Central memory CD8-positive, alpha-beta T cell (primary cell): ENCODE results near the gene BCAT1.
"Not testable (repeated sequence)": the region's sequence is repeated elsewhere in the genome, so short reads cannot be mapped to it uniquely, and the experiment has no call there.

Experiments
- ATAC-seq: fragments of 150-1000 bp; cut with Tn5 transposase; replicated peaks from 2 replicates; pipeline ENCODE4 v1.10.0; 2022; ENCODE audit warnings: mild to moderate bottlenecking, moderate FRiP score, moderate number of reproducible peaks; ENCODE audit not compliant: poor library complexity, severe bottlenecking; ENCODE audit errors: extremely low read depth
- DNase-seq, 2 donors: peaks; one replicate each; pipeline ENCODE4 v3.0.0; 2021; ENCODE audit warnings: low spot score in 2 of 2
- H3K27ac Mint-ChIP-seq: one replicate; pipeline ENCODE4 v1.8.0; 2022; ENCODE audit warnings: low read depth, mild to moderate bottlenecking, moderate library complexity, mixed read lengths
- H3K27me3 Mint-ChIP-seq: one replicate; pipeline ENCODE4 v1.8.0; 2022; ENCODE audit warnings: mixed read lengths
- H3K36me3 Mint-ChIP-seq: one replicate; pipeline ENCODE4 v1.8.0; 2022; ENCODE audit warnings: mild to moderate bottlenecking, moderate library complexity, mixed read lengths; ENCODE audit not compliant: insufficient read depth
- H3K4me1 Mint-ChIP-seq: one replicate; pipeline ENCODE4 v1.8.0; 2022; ENCODE audit warnings: mixed read lengths
- H3K4me3 Mint-ChIP-seq: one replicate; pipeline ENCODE4 v1.8.0; 2022; ENCODE audit warnings: mild to moderate bottlenecking, moderate library complexity, mixed read lengths
- H3K9me3 Mint-ChIP-seq: one replicate; pipeline ENCODE4 v1.8.0; 2022; ENCODE audit warnings: mixed read lengths

The BCAT1 gene

GRCh38 chr12:24822121-24822899, 126.6 kb downstream of the BCAT1 start:
- H3K27ac Mint-ChIP-seq, result no peak overlapping the region

GRCh38 chr12:24821691-24822090, 127.2 kb downstream of the BCAT1 start:
- no peaks in the 10 kb centered on the region for H3K27me3 Mint-ChIP-seq
- no peaks in the 10 kb centered on the region for H3K36me3 Mint-ChIP-seq
- no peak overlapping the region for H3K4me3 Mint-ChIP-seq
- DNase-seq (no peak), ATAC-seq (no peak)
- peaks cover 5% of the 10 kb centered on the region for H3K4me1 Mint-ChIP-seq
- H3K27ac Mint-ChIP-seq, result no peak overlapping the region
- peaks cover 7% of the 10 kb centered on the region for H3K9me3 Mint-ChIP-seq

More at GRCh38 chr12:24822121-24822899, 126.6 kb downstream of the BCAT1 start:
- DNase-seq, result no peak
- H3K36me3 Mint-ChIP-seq, result no peaks in the 10 kb centered on the region
- ATAC-seq, result no peak
- no peaks in the 10 kb centered on the region for H3K27me3 Mint-ChIP-seq
- peaks cover 5% of the 10 kb centered on the region for H3K4me1 Mint-ChIP-seq
- H3K4me3 Mint-ChIP-seq, result no peak overlapping the region
- H3K9me3 Mint-ChIP-seq, result peaks cover 7% of the 10 kb centered on the region

GRCh38 chr12:24820872-24821271, 128.0 kb downstream of the BCAT1 start:
- DNase-seq, result no peak
- H3K4me1 Mint-ChIP-seq, result peaks cover 6% of the 10 kb centered on the region
- H3K9me3 Mint-ChIP-seq, result peaks cover 7% of the 10 kb centered on the region

DNA sequence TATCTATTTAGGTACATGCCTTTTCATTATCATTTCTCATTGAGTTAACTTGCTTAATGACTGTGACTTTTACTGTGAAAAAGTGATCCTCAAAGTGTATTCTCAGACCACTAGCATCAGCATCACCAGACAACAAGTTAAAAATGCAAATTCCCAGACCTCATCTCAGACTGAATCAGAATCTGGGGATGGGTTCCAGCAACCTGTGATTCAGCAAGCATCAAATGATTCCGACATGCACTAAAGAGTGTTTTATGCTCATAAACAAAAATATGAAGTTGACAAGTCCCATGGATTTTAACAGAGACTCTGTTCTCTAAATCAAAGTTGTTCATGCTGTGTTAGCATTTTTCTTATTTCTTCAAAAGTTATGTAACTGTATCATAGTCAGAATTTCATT, 130.6 kb downstream of the BCAT1 start:
- Mint-ChIP-seq H3K4me3 (no peak overlapping the region), H3K36me3 (no peaks in the 10 kb centered on the region), H3K9me3 (no peaks in the 10 kb centered on the region), H3K27ac (no peak overlapping the region), H3K27me3 (no peaks in the 10 kb centered on the region), H3K4me1 (peaks cover 21% of the 10 kb centered on the region)
- no peak for ATAC-seq
- DNase-seq, result no peak

More at GRCh38 chr12:24820872-24821271, 128.0 kb downstream of the BCAT1 start:
- H3K4me3 Mint-ChIP-seq, result no peak overlapping the region
- no peak overlapping the region for H3K27ac Mint-ChIP-seq
- no peak for ATAC-seq
- no peaks in the 10 kb centered on the region for H3K36me3 Mint-ChIP-seq
- H3K27me3 Mint-ChIP-seq, result no peaks in the 10 kb centered on the region

GRCh38 chr12:24815114-24815423, 133.8 kb downstream of the BCAT1 start:
- Mint-ChIP-seq H3K36me3 (peaks cover 3% of the 10 kb centered on the region), H3K27ac (peak overlapping the region; percentile 82), H3K9me3 (no peaks in the 10 kb centered on the region), H3K4me3 (peak overlapping the region; percentile 63), H3K4me1 (peaks cover 15% of the 10 kb centered on the region), H3K27me3 (no peaks in the 10 kb centered on the region)
- no peak for ATAC-seq
- no peak for DNase-seq

DNA sequence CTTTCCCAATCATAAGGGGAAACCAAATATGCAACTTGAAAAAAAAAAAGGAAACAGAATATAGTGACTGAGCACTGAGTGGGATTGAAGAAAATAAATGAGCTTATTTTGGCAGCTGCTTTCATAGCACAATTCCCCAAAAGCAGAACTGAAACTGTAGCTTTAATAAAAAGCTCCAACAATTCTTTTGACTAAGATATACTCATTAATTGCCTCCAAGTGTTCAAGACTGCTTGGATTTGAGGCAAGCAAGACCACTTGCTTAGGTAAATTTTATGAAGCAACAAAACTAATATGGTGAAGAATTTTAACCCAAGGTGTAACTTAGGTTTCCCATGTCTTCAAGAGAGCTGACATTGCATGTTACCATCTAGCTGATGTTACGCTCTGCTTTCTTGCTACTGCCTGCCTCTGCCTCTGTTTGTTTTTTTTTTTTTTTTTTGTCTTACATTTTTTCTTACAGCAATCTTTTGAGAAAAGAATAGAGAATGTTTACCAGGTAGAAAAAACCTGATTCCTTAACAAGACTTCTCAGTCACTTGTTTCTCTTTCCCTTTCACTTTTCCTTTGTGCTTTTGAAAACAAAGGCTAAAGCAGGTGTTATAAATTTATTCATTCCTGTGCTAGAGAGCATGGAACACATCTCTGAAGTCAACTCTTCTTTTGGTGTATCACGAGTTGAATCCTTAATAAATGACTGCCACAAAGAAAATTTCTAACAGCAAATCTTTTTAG, 134.4 kb downstream of the BCAT1 start:
- no peak for ATAC-seq
- Mint-ChIP-seq H3K4me3 (peak overlapping the region; percentile 63), H3K9me3 (no peaks in the 10 kb centered on the region), H3K27ac (peak overlapping the region; percentile 82), H3K36me3 (peaks cover 3% of the 10 kb centered on the region), H3K4me1 (peaks cover 15% of the 10 kb centered on the region), H3K27me3 (no peaks in the 10 kb centered on the region)
- DNase-seq, result no peak

GRCh38 chr12:24810378-24810777, 138.5 kb downstream of the BCAT1 start:
- DNase-seq (no peak), ATAC-seq (no peak)
- H3K27me3 Mint-ChIP-seq, result no peaks in the 10 kb centered on the region
- H3K36me3 Mint-ChIP-seq, result peaks cover 3% of the 10 kb centered on the region
- H3K27ac Mint-ChIP-seq, result no peak overlapping the region
- H3K4me3 Mint-ChIP-seq, result no peak overlapping the region
- peaks cover 10% of the 10 kb centered on the region for H3K4me1 Mint-ChIP-seq
- H3K9me3 Mint-ChIP-seq, result no peaks in the 10 kb centered on the region

DNA sequence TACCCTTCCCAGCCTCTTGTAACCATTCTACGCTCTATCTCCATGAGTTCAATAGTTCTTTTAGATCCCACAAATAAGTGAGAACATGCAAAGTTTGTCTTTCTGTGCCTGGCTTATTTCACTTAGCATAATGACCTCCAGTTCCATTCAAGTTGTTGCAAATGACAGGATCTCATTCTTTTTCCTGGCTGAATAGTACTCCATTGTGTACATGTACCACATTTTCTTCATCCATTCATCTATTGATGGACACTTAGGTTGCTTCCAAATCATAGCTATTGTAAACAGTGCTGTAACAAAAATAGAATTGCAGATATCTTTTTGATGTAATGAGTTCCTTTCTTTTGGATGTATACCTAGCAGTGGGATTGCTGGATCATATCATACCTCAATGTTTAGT, 139.6 kb downstream of the BCAT1 start:
- not testable (repeated sequence) for ATAC-seq

GRCh38 chr12:24808651-24809050, 140.2 kb downstream of the BCAT1 start:
- DNase-seq (no peak), ATAC-seq (no peak)
- H3K9me3 Mint-ChIP-seq, result no peaks in the 10 kb centered on the region
- H3K27ac Mint-ChIP-seq, result no peak overlapping the region
- peaks cover 3% of the 10 kb centered on the region for H3K36me3 Mint-ChIP-seq
- no peaks in the 10 kb centered on the region for H3K27me3 Mint-ChIP-seq
- no peak overlapping the region for H3K4me3 Mint-ChIP-seq
- H3K4me1 Mint-ChIP-seq, result peaks cover 5% of the 10 kb centered on the region

More for the DNA sequence above, 139.6 kb downstream of the BCAT1 start:
- DNase-seq, H3K9me3 Mint-ChIP-seq, H3K4me3 Mint-ChIP-seq, H3K27ac Mint-ChIP-seq, H3K27me3 Mint-ChIP-seq, H3K36me3 Mint-ChIP-seq, H3K4me1 Mint-ChIP-seq: not testable (repeated sequence)

DNA sequence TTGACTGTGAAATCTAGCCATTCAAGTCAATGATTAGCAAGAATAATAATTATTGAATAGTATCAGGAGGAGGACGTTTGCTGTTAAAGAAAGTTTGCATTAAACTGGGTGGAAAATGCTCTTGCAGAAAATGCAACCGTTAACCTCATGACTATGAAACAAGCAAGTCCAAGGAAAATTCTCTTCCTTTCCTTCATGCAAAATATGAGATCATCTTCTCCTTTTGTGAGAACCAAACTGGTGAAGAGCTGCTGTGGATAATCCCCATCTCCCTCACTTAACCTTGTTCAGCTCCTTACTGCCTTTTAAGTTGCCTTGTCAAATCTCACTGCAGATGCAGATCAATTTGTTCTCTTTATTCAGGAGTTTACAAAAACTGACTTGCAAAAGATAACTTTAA, 142.5 kb downstream of the BCAT1 start:
- Mint-ChIP-seq H3K4me1 (peaks cover 15% of the 10 kb centered on the region), H3K4me3 (no peak overlapping the region), H3K27ac (no peak overlapping the region), H3K27me3 (no peaks in the 10 kb centered on the region), H3K9me3 (no peaks in the 10 kb centered on the region), H3K36me3 (peaks cover 1% of the 10 kb centered on the region)
- DNase-seq, result no peak
- no peak for ATAC-seq

DNA sequence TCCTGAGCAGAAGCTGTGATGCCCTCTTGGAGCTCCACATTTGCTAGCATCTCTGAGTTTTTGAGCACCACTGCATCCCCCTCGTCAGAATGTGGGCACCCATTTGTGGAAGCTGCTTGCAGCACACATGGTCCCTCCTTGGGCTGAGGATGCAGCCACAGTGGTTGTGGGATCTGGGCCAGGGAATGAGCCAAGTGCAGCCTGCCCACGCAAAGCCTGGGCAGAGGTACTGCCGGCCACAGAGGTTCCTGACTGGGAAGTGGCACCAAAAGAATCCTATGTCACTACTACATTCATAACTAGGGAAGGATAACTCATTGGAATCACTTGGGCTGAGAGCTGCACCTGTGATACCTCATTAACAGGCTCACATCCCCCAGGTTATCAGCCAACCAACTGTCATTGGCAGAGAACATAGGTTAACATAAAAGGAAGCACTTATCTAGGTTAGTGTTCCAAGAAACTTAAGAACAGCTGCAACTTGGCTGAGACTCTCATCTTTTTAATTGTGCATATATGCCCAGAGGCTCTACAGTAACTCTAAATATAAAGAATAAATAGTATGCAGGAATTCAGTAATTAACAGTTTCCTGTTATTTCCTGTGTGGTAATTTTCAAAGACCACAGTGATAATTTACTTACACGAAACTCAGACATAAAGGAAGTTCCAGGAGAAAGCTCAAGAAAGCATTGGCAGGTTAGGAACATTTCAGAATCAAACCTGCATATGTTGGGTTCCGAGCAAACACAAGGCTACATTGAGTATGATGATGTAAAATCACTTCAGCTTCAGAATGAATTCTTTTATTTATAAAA, 145.3 kb downstream of the BCAT1 start:
- DNase-seq (no peak), ATAC-seq (peak; percentile 43)
- H3K27ac Mint-ChIP-seq, result peak overlapping the region; percentile 74
- peak overlapping the region; percentile 27 for H3K4me3 Mint-ChIP-seq
- no peaks in the 10 kb centered on the region for H3K27me3 Mint-ChIP-seq
- H3K4me1 Mint-ChIP-seq, result peaks cover 15% of the 10 kb centered on the region
- H3K36me3 Mint-ChIP-seq, result no peaks in the 10 kb centered on the region
- H3K9me3 Mint-ChIP-seq, result no peaks in the 10 kb centered on the region

DNA sequence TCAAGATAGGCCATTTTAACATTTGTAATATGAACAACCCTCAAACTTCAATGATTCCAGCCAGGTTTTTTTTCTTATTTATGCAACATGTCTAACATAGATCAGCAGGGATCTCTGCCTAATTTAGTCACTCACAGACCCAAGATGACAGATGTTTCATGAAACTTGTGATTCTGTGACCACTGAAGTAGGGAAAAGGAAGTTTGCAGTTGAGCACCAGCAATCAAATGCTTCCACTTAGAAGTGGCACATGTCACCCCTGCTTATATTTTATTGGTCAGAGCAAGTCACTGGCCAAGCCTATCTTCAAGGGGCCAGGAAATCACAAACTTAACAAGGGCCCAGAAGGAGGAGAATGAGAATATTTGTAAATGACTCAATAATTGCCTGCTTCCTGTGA, 150.6 kb downstream of the BCAT1 start:
- ATAC-seq (no peak), DNase-seq (no peak)
- Mint-ChIP-seq H3K36me3 (no peaks in the 10 kb centered on the region), H3K9me3 (no peaks in the 10 kb centered on the region), H3K4me1 (peaks cover 18% of the 10 kb centered on the region), H3K4me3 (no peak overlapping the region), H3K27me3 (no peaks in the 10 kb centered on the region), H3K27ac (no peak overlapping the region)
